ENCODE results near the gene BATF.
A peak's percentile ranks its signal among the peaks of the same experiment; 100 is the strongest.

DNA sequence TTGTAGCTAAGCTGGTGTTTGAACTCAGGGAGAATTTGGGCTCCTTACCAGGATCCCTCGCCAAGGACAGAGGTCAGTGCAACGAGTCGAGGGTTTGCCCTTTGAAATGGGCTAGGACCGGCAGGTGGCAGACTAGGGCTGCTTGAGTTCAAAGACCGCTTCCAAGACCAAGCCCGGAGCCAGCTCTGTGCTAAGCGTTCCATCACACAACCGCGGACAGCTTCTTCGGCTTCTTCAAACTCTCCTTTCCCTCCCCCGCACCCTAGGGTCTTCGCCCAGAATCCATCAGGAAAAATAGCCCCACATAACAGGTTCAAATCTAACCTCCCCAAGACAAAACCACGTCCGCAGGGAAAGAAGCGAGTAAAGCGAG, 55.4 kb downstream of the BATF start:
- TF ChIP-seq, protein P1, sequence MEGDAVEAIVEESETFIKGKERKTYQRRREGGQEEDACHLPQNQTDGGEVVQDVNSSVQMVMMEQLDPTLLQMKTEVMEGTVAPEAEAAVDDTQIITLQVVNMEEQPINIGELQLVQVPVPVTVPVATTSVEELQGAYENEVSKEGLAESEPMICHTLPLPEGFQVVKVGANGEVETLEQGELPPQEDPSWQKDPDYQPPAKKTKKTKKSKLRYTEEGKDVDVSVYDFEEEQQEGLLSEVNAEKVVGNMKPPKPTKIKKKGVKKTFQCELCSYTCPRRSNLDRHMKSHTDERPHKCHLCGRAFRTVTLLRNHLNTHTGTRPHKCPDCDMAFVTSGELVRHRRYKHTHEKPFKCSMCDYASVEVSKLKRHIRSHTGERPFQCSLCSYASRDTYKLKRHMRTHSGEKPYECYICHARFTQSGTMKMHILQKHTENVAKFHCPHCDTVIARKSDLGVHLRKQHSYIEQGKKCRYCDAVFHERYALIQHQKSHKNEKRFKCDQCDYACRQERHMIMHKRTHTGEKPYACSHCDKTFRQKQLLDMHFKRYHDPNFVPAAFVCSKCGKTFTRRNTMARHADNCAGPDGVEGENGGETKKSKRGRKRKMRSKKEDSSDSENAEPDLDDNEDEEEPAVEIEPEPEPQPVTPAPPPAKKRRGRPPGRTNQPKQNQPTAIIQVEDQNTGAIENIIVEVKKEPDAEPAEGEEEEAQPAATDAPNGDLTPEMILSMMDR (IDR thresholded peaks at IDR 0.05 in 4 of 5, conservative IDR thresholded peaks at IDR 0.05 in 1 of 5): peak; percentile 63 to 87 (median 78)
- no peak for TF ChIP-seq POLR2A (IDR thresholded peaks at IDR 0.05)

Data from gastrocnemius medialis (tissue), 4 donors.